GM11168 (cell line): ENCODE results near the gene NRCAM.

Source experiments
- in situ Hi-C: fragments of 300-500 bp; cut with MboI; formaldehyde crosslinking; loops from one replicate; pipeline ENCODE4 v1.12.0; 2022; ENCODE audit warnings: low sequenced_read_pairs; ENCODE audit not compliant: unreplicated experiment

The NRCAM gene

DNA sequence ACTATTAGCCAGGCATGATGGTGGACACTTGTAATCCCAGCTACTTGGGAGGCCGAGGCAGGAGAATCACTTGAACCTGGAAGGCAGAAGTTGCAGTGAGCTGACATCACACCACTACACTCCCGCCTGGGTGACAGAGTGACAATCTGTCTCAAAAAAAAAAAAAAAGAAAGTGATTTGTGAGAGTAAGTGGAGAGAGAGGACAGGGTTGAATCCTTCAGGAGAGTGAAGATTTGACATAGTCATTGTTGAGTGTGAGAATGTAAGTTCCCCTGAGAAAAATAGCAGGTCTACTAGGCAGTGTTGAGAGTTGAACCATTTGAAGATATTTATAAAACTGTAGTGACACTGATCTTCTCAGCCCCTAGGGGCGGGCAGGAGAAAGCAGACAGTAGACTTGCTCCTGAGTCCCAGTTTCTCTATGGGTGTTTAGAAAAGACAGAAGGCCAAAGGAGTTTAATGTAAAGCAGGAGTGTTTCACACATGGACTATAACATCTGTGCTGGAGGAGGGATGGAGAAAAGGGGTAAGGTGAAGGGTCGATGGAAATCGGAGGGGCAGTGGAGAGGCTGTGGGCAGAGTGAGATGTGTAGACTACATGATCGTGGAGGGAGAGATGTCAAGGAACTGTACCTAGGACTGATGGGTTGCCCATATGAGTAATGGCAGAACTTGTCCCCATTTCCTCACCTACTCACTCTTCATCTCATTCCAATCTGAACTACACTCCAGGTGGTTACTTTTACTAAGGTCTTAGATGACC, 312.4 kb downstream of the NRCAM start:
- in situ Hi-C loops: no loop called here

- in situ Hi-C loops: no loop called here
These were observed 313.5 kb downstream of the NRCAM start for GRCh38 chr7:108142675-108143259.

DNA sequence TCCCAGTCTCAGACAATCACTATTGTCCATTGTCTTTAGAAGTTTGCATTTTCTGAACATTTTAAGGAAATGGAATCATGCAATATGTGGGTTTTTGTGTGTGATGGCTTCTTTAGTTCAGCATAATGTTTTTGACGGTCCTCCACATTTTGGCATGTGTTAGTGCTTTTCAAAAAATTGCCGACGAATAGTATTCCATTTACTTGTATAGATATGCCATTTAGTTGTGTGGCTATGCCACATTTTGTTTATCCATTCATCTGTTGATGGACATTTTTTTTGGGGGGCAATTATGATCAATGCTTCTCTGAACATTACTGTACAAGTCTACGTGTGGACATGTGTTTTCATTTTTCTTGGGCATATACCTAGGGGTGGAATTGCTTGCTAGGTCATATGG, 314.1 kb downstream of the NRCAM start:
- in situ Hi-C loops: no loop called here

- in situ Hi-C loops: no loop called here
These were observed 315.6 kb downstream of the NRCAM start for GRCh38 chr7:108140671-108141070.

DNA sequence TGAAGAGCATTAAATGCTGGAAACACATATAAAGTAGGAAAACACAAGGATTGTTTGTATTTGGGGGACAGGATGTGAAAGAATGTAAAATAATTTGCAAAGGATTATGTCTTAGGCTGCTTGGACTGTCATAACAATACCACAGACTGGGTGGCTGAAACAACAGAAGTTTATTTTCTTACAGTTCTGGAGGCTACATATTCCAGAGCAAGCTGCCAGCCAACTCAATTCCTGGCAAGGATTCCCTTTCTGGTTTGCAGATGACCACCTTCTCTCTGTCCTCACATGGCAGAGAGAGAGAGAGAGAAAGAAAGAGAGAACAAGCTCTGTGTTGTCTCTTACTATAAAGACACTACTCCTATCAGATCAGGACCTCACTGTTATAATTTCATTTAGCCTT, 317.3 kb downstream of the NRCAM start:
- in situ Hi-C loops: no loop called here

GRCh38 chr7:108137993-108138392, 318.2 kb downstream of the NRCAM start:
- in situ Hi-C loops: no loop called here

DNA sequence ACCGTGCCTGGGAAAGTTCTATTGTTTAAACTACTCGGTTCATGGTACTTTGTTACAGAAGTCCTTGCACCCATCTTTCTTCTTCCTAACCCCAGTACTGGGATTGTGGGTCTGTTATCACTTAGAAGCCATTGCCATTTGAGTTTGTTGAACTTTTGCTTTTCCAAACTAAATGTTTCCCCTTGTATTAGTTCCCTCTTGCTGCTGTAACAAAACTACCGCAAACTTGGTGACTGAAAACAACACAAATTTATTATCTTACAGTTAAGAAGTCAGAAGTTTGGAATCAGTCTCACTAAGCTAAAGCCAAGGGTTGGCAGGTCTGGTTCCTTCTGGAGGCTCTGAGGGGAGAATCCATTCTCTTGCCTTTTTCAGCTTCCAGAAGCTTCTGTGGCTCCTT, 319.2 kb downstream of the NRCAM start:
- in situ Hi-C loops: no loop called here

DNA sequence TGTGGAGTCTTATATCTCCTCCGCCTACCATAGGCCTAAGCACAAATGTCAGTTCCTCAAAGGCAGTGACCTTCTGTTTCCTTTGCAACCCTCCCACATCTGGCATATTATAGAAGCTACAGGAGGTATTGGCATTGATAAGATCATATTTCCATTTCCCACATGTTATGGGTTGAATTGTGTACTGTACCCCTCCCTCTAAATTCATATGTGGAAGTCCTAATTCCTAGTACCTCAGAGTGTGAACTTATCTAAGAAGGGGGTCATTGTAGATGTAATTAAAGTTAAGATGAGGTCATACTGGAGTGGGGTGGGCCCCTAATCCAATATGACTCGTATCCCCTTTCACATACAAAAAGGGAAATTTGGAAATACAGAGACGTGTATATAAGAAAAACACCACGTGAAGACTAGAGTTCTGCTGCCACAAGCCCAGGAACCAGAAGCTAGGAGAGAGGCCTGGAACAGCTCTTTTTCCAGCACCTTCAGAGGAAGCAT, 320.0 kb downstream of the NRCAM start:
- in situ Hi-C loops: no loop called here

- in situ Hi-C loops: no loop called here
These were observed 320.6 kb downstream of the NRCAM start for GRCh38 chr7:108135446-108136190.

DNA sequence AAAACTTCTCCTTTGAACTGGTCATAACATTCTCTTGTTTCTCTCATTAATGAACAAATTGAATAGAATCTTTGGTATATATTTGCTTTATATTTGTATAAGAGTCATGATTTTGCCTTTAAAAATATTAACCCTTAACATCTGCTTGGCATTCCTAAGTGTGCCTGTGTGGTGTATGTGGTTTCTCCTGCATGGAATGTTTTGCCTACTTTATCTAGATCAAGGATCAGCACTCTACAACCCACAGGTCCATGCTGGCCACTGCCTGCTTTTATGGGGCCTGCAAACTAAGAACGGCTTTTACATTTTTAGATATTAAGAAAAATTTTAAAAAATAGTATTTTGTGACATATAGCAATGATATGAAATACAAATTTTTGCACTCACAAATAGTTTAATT, 321.8 kb downstream of the NRCAM start:
- in situ Hi-C loops: no loop called here

DNA sequence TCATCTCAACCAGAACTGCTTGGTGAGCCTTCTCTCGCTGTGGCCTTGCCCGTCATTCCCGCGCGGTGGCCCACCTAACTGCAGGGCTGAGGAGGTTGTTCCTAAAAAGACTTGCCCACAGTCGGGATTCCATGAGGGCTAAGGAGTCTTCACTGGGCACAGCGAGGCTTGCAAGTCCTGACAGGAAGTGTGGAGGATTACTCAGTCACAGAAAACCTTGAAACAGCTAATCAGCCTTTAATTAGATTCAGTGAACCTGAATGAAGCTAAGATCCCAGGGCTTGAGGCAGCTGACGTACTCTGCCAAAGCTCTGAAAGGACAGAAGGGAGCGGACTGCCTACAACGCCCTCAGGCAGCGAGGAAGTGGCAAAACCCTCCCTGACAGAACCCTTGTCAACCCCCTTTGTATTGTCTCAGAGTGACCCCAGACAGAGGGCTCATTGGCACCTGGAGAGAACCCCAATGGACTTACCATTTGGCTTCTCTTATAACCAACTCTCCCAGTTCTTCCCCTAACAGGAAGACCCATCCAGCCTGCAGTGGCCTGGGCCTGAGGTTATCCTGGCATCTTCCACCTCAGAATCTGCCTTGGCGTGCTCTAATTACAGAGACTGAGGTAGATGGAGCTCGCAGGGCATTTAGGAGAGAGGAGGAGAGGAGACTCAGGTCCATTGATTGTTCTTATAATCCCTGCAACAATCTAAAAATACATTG, 323.5 kb downstream of the NRCAM start:
- in situ Hi-C loops: no loop called here

- in situ Hi-C loops: no loop called here
These were observed 326.0 kb downstream of the NRCAM start, which contains the start of gene LAMB4 for GRCh38 chr7:108130261-108130660. TSS of gene LAMB4 (minus strand) at chr7:108130361. CDS start at chr7:108123164, 7,197 bp downstream.

GRCh38 chr7:108129018-108129965, 326.9 kb downstream of the NRCAM start:
- in situ Hi-C loops: no loop called here

- in situ Hi-C loops: no loop called here
These were observed 327.7 kb downstream of the NRCAM start for GRCh38 chr7:108128514-108128913.

DNA sequence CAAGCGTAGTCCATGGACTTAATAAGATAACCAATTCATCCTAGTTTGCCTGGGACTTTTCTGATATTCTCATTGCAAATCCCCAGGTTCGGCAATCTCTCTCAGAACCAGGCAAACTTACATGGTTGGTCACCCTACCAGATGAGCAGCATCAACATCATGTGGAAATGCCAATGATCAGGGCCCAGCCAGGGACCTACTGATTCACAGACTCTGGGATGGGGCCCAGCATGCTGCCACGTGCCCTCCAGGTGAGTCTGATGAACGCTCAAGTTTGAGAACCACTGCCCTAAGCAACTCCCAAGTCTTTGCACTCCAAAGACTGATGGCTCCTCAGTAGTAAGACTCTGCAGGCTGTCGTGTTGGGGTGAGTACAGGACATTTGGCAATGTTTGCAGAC, 328.8 kb downstream of the NRCAM start:
- in situ Hi-C loops: no loop called here

- in situ Hi-C loops: no loop called here
These were observed 331.4 kb downstream of the NRCAM start for GRCh38 chr7:108124820-108125219.

- in situ Hi-C loops: no loop called here
These were observed 334.1 kb downstream of the NRCAM start for GRCh38 chr7:108122181-108122580.

GRCh38 chr7:108120933-108121332, 335.3 kb downstream of the NRCAM start:
- in situ Hi-C loops: no loop called here

- in situ Hi-C loops: no loop called here
These were observed 336.0 kb downstream of the NRCAM start for GRCh38 chr7:108120196-108120595.
